GM18526 (cell line): Measurements from ENCODE around the gene CDK5RAP2.

ENCODE experiments used
- POLR2A ChIP-seq: IDR thresholded peaks from 3 replicates; pipeline ENCODE4 v1.6.1; 2011; ENCODE audit not compliant: insufficient read length; ENCODE audit errors: extremely low read depth

CDK5RAP2 gene

DNA sequence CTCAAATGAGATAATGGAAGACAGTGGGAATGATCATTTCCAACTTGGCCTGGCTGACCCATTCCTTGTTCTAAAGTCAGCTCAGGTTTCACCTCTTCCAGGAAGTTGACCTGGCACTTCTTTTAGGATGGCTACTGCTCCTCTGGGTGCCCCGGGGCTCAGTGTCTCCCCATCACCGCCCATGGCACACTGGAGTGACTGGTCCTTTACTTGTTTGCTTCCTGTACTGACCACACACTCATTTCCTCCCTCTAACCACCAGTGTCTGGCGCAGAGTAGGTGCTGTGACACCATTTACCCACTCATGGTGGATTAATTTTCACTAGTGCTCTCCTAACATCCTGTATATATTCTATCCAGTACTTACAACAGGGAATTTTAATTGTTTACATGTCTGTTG lies 183.5 kb downstream of the CDK5RAP2 start:
- no peak for TF ChIP-seq POLR2A

DNA sequence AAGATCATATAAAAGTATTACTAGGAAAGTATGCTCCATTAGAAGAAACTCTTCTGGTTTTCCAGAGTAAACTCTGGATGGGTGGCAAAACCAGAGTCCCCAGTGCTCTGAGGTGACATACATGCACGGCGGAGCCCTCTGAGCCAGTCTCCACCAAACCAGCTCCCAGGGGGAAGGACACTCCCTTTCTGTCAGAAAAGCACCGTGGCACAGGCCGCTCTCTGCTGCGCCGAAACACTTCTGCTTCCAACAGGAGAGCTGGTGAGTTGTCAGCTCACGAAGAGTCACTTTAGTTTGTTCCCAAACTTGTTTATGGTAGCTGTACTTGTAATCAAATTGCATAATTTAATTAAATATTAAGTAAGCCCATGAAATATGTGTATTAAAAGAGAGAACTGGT lies 184.6 kb downstream of the CDK5RAP2 start:
- no peak for TF ChIP-seq POLR2A

DNA sequence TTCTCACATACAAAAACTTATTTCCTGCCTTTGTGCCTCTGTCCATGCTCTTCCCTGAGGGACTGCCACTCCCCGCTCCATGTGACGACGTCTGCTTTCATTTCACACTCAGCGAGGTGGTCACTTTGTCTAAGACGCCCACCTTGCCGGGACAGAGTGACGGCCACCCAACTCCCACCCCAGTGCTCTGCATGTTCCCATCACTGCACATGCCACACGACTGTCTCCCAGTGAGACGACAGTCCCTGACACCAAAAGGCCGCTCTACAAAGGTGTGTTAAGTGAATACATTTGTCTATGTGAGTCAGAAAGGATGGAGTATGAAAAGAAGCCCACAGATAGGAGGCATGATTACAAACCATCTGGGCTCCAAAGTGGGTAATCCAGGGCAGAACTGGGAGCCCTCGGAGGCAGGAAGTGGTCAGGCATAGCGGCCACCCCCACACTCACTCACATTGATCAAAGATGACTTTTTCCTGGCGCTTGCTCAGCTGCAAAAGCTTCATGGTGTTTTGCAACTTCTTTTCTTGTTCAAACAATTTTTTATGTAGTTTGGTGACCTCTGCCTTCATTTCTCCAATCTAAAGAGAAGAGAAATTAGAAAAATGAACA lies 185.8 kb downstream of the CDK5RAP2 start:
- no peak for TF ChIP-seq POLR2A

DNA sequence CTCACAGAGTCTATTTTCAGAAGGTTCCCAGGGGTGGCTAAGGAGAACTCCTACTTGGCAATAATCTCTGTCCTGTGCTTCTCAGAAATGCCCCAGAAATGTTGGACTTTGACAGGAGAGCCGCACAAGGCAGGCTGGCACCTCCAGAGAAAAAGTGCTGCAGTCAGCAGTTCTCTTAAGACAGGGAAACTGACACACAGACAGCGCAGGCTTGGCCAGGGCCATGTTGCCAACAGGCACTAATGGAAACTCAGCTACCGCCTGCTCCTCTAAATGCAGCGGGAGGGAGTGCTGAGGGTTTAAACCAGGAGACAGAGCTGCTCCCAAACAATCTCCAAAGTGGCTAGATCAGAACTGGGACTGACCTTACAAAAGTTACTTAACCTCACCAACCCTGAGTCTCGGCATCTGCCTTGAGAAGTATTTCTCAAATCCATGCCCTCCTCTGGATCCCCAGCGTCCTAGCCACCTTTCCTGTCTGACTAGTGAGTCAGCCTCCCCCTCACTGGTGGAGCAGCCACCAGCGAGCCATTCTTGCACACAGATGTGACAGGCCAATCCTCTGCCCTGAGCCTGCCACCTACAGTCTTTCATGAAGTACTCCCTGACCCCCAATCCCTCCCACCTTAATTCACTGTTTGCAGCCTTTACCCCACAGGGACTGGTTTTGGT lies 186.4 kb downstream of the CDK5RAP2 start:
- TF ChIP-seq POLR2A: no peak

DNA sequence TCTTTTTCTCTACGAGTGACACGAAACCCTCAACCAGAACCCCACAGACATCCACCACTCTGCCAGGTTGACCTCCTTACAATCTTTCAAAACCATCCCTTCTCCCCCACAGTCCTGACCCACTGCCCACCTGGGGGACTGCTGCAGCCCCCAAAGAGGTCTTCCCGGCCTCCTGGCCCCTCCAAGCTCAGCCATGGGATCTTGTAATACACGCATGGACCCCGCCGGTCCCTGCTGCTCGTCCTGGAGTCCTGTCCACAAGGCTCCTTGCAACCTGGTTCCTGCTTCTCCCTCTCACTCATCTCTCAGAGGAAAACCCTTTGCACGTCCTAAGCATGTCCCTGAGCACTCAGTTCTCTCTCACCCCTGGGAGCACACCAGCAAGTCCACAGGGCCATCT lies 187.3 kb downstream of the CDK5RAP2 start:
- no peak for TF ChIP-seq POLR2A

DNA sequence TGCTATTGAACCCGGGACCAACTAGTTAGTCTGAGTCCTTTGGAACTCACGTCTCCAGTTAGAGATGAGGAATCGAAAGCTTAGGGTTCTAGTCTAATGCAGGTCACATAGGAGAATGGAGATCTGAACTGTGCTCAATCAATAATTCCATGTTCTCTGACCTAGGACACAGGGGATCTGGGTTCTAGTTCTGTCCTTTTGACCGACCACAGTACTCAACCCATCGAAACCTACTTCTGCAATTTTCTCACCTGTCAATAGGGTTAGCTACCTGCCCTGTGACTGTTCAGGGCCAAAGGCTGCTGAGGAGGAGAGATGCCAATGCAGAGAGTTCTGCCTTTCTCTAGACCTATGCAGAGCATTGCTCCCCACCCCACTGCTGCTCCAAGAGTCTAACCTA lies 187.7 kb downstream of the CDK5RAP2 start:
- TF ChIP-seq POLR2A: no peak

DNA sequence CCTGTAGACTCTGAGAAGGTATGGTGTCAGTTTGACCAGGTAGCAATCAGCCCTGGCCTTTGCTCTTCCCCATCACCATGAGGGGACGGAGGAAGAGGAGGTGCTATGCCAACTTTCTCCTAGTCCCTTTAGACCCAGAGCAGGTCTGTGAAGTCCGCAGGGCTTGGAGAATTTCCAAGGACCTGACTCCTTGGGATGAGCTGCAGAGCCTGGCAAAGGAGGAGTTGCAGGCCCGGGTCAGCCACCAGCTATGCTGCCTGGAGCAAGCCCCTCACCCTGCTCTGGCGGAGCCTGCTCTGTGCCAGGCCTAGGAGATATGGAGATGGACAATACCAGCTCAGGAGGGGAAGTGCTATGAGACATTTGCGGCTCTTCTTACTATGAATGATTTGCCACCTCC lies 188.3 kb downstream of the CDK5RAP2 start:
- no peak for TF ChIP-seq POLR2A

DNA sequence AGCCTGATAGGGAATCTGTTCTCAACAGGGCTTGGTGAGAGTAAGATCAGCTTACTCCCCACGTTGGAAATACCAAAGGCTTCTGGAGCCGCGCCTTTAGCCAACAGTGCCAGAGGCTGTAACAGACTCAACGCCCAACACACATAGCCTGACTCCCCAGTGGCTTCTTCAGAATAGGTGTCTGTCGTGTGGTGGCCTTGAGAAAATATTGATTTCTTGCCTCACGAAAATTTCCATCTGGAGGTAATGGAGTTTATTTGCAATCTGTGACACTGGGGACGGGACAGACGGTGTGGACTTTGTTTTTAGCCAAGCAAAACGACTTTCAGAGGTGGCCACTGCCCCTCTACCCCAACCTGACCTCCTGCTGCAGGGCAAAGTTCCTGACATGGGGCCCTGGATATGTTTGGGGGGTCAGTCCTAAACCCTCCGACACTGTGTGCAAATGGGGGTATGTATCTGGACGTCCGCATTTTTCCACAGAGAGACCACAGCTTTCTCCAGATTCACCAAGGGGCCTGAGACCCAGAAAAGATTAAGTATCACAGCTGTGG lies 189.3 kb downstream of the CDK5RAP2 start:
- TF ChIP-seq POLR2A: no peak

DNA sequence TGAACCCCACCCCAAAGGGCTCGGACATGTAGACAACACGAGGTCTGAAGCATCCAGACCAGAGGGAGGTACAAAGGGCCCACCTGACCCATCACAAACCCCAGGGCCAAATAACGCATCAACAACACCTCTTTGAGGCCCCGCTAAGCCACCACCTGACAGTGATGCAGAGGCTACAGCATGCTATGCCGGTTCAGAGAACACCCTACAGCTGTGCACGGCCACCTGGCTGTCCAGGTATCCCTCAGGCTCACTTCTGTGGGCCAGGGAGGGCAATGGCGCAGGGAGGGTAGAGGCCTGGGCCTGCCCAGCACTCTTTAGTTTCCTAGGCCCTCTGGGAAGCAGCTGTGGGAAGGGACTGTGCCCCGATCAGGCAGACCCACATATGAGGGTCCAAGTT lies 190.1 kb downstream of the CDK5RAP2 start:
- no peak for TF ChIP-seq POLR2A

DNA sequence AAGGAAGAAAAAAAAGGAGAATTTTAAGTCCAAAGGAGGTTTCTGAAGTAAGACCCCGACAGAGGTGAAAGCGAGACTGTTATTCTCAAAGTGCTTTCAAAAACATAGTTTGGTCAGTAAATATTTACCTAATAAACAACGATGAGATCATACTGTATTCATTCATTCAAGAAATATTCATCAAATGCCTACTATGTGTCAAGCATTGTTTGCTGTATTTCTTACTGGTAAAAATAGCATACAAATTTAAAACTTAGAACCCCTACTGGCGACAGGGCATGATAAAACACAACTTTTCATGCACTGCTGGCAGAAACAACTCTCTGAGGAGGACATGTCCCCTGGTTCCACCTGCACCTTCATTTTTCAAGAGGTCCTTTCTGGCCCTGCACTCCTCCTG lies 190.7 kb downstream of the CDK5RAP2 start:
- no peak for TF ChIP-seq POLR2A

DNA sequence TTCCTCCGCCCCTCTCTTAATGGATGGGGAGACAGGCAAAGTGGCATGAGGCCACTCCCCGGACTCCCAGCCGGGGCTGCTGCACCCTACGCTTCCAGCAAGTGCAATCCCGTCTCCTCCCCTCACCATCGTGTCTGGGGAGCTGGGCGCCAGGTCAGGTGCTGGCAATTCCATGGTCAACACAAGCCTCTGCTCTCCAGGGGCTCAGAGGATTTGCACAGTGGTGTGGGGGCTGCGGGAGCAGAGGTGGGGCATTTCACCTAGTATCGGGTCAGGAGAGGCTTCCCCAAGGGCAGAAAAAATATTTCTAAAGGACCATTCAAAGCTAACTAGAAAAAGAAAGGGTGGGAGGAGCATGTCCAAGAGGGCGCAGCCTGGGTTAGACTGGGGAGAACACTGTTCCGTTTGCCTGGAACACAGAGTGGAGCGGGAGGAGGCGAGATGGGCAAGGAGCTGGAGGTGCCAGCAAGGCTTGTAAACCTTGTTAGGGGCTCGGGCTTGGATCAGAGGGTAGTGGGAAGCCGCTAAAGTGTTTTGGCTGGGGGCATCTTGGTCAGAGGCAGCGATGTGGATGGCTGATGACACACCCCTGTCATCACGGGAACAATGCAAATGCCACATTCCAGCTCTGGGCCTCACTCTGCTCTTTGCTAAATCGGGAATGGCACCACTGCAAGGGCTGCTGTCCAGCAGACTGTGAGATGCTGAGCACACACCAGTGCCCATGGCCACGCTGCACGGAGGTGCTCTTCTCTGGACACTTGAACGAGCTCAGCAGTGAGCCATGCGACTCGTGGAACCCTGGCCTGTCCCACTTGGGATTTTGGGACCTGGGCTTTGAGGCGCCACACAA lies 191.7 kb downstream of the CDK5RAP2 start:
- TF ChIP-seq POLR2A: no peak

DNA sequence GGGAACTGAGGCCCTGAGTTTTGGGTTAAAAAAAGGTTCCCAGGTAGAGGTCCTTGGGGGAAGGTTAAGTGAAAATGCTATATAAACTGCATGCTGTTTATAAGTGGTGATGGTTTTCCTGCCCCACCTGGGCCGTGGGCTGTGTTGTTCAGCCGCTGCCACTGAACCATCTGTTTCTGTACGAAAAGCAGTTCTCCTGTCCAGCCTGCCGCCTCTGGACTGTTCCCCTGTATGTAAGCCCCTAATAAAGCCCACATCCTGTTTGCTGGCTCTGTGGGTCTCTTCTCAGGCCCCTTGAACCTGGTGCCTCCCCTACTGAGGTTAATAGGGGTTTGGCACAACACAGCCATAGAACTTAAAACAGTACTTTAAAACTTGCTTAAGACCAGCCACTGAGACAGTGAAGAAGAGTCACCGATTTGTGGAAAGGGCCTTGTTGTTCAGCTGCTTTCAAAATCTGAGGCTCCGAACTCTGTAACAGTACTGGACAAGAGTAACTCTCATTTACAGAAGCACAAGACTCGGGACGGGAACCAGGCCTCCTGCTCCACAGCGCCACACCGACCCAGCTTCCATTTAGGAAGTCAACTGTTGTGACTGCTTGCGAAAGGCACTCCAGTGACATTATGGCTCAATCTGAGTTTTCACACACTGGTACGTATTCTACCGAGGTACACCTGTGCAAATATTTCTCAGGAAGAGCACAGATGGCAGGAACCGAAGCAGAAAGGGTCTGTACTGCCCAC lies 192.5 kb downstream of the CDK5RAP2 start:
- TF ChIP-seq POLR2A: no peak

DNA sequence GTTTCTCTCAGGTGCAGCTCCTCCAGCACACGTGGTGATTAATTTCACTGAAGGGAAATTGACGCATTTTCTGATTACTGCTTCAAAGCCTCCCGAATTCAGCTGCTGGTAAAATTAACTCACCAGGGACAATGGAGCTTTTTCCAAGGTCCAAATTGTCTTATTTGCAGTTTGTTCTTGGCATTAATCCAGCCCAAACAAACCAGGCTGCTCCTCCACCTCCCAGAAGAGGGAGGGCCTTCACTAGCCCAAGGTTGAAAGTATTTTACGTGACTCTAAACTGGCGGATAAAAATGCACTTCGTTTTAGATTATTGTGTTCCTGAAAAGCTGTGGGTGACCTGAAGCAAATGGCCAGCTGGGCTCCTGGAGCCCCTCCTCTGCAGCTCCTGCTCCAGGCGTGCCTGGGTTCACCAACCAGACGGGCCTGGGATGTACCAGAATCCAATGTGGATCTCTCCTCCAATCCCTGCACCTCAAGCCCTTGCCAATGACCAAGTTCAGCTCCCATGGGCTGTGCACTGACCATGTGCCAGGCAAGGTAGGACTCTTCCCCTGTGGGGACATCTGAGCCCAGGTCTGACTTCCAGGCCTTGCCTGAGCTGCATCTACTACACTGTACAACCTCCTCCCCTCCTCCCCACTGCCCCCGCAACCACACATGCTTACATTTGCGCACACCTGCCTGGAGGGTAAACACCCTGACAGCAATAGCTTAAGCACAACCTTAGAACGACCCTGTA lies 193.4 kb downstream of the CDK5RAP2 start:
- TF ChIP-seq POLR2A: no peak

DNA sequence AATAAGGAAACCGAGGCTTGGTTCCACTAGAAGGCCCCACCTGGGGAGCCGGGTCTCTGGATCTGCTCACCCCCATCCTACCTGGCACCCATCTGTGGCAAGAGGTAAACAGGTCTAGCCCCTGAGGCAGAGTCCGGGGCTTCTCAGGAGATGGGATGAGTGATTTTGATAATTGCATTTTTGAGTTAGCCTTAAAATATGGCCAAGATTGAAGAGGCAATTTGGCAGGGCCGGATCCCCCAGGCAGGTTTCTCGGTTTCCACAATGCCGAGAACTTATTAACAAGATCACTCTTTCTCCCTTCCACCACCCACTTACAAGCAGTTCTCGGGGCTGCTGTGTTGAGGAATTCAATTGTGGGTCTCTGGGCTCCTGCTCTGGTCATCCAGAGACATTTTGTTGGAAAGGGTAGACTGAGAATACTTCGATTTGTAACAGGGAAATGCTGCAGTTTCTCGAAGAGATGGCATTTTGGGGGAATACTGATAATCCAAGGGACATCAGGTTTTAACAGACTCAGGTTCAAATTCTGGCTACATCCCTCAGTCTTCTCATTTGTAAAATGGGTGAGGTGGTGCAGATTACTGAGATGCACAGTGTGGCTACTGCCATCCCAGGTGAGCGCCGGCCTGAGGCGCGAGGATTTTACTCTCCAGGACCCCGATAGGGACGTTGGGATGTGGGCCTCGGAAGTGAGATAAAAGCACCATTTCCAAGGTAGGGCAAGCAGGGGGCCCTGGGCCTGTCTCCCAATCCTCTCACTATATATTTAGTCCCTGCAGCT lies 194.2 kb downstream of the CDK5RAP2 start:
- no peak for TF ChIP-seq POLR2A
